Neuron (in vitro differentiated cells): Measurements from ENCODE around the gene GORASP1.

Experiments
- H2AFZ ChIP-seq: one replicate; pipeline ENCODE4 v1.6.1; 2013; ENCODE audit warnings: low read depth, mild to moderate bottlenecking, inconsistent platforms, low read length, moderate library complexity
- H3K27me3 ChIP-seq: one replicate; pipeline ENCODE4 v1.6.1; 2013; ENCODE audit warnings: low read length; ENCODE audit not compliant: insufficient read depth
- H3K36me3 ChIP-seq: one replicate; pipeline ENCODE4 v1.6.1; 2013; ENCODE audit warnings: low read length; ENCODE audit not compliant: insufficient read depth
- H3K4me1 ChIP-seq: one replicate; pipeline ENCODE4 v1.6.1; 2013; ENCODE audit warnings: low read length; ENCODE audit not compliant: insufficient read depth
- H3K4me3 ChIP-seq: 2 replicates; pipeline ENCODE4 v1.5.1; 2013; ENCODE audit warnings: mild to moderate bottlenecking, low read length, moderate library complexity
- H3K9me3 ChIP-seq: one replicate; pipeline ENCODE4 v1.6.1; 2013; ENCODE audit warnings: low read length

Gene GORASP1

GRCh38 chr3:39050029-39050428 is 57.4 kb downstream of the GORASP1 start:
- peaks cover 15% of the 10 kb centered on the region for H3K4me1 ChIP-seq
- H2AFZ ChIP-seq: no peak overlapping the region
- H3K9me3 ChIP-seq: no peaks in the 10 kb centered on the region
- no peak overlapping the region for H3K4me3 ChIP-seq
- H3K36me3 ChIP-seq: no peaks in the 10 kb centered on the region
- H3K27me3 ChIP-seq: no peaks in the 10 kb centered on the region
